ENCODE data around the gene CYP20A1.
"Not testable (repeated sequence)": the region's sequence is repeated elsewhere in the genome, so short reads cannot be mapped to it uniquely, and the experiment has no call there.

Gene CYP20A1

GRCh38 chr2:203238704-203239526, at the start of gene CYP20A1:
CYP20A1 (plus strand) TSS chr2:203239018; CDS start chr2:203239063, 45 bp downstream.
- DNase-seq (ENCODE audit: low read depth), result peak; percentile 92

- not testable (repeated sequence) for DNase-seq (ENCODE audit: low read depth)
Observed at GRCh38 chr2:203190547-203190946, 48.3 kb upstream of the CYP20A1 start.

- DNase-seq (ENCODE audit: low read depth), result not testable (repeated sequence)
Observed at GRCh38 chr2:203191026-203191425, 47.8 kb upstream of the CYP20A1 start.

GRCh38 chr2:203191961-203192360, 46.9 kb upstream of the CYP20A1 start:
- no peak for DNase-seq (ENCODE audit: low read depth)

- DNase-seq (ENCODE audit: low read depth), result no peak
Observed at GRCh38 chr2:203195331-203196036, 43.3 kb upstream of the CYP20A1 start.

- DNase-seq (ENCODE audit: low read depth), result no peak
Observed at GRCh38 chr2:203200866-203201265, 38.0 kb upstream of the CYP20A1 start.

- no peak for DNase-seq (ENCODE audit: low read depth)
Observed at GRCh38 chr2:203201426-203201825, 37.4 kb upstream of the CYP20A1 start.

GRCh38 chr2:203209538-203209937, 29.3 kb upstream of the CYP20A1 start:
- no peak for DNase-seq (ENCODE audit: low read depth)

- DNase-seq (ENCODE audit: low read depth), result no peak
Observed at GRCh38 chr2:203225423-203226039, 13.3 kb upstream of the CYP20A1 start.

- DNase-seq (ENCODE audit: low read depth), result not testable (repeated sequence)
Observed at GRCh38 chr2:203229674-203230073, 9.1 kb upstream of the CYP20A1 start.

- DNase-seq (ENCODE audit: low read depth), result no peak
Observed at GRCh38 chr2:203237346-203238238, 1.2 kb upstream of the CYP20A1 start.

GRCh38 chr2:203238292-203238703, 520 bp upstream of the CYP20A1 start:
- no peak for DNase-seq (ENCODE audit: low read depth)

- no peak for DNase-seq (ENCODE audit: low read depth)
Observed at GRCh38 chr2:203240491-203240890, 1.7 kb downstream of the CYP20A1 start.

- DNase-seq (ENCODE audit: low read depth), result no peak
Observed at GRCh38 chr2:203242518-203242917, 3.7 kb downstream of the CYP20A1 start.

- DNase-seq (ENCODE audit: low read depth), result no peak
Observed at GRCh38 chr2:203246646-203247045, 7.8 kb downstream of the CYP20A1 start.

- no peak for DNase-seq (ENCODE audit: low read depth)
Observed at GRCh38 chr2:203252818-203253217, 14.0 kb downstream of the CYP20A1 start.

- not testable (repeated sequence) for DNase-seq (ENCODE audit: low read depth)
Observed at GRCh38 chr2:203253422-203254095, 14.7 kb downstream of the CYP20A1 start.

GRCh38 chr2:203261326-203262159, 22.7 kb downstream of the CYP20A1 start:
- no peak for DNase-seq (ENCODE audit: low read depth)

- no peak for DNase-seq (ENCODE audit: low read depth)
Observed at GRCh38 chr2:203279288-203279687, 40.5 kb downstream of the CYP20A1 start.

- peak; percentile 4 for DNase-seq (ENCODE audit: low read depth)
Observed at GRCh38 chr2:203280428-203281064, 41.7 kb downstream of the CYP20A1 start.
